HG03103 (cell line): Measurements from ENCODE around the gene KCNIP1.
"Not testable (repeated sequence)": the region's sequence is repeated elsewhere in the genome, so short reads cannot be mapped to it uniquely, and the experiment has no call there.

ENCODE experiments used
- ATAC-seq: cut with Tn5 transposase; IDR thresholded peaks from one replicate; pipeline ENCODE4 v1.9.1; 2021; ENCODE audit warnings: low read depth; ENCODE audit not compliant: unreplicated experiment

KCNIP1 gene

DNA sequence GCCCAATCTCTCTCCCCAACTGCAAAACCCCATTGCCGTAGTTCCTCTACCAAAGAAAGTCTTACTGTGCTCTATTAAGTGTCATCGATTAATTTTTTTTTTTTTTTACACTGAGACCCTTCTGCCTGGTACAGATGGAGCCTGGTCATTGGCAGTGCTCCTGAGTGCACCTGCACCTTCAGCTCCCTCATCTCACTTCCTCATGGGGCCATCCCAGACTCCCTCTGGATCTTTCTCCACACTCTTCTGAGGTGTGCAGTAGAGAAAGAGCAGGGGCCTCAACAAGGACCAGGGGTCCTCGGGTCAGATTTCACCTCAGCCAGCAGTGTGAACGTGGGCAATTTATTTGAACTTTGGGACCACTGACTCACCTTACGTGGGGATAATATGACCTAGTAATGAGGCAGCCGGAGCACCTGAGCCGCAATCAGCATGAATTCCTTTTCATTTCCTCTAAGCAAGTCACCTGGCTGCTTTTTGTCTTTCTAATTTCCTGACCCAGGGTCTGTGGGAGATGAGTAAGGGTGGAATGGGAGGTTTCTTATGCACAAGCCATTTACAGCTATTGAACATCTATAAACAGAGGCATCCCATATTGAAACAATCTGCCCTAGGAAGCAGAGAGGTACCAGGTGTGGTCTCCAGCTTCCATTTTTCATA lies 257.4 kb downstream of the KCNIP1 start:
- no peak for ATAC-seq

DNA sequence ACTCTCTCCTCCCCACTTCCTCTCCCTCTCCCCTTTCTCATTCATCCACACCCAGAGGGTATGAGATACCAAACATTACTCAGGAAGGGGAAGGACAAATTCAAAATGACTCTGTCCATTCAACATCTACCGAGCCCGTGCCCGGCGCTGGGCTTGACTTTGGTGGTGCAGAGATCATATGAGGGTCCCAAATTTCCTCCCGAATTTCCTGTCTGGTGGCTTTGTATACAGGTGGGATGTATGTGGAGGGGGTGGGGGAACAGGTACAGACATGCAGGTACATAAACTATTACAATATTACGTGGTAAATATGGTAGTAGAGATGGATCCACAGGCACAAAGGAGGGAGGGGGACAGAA lies 257.9 kb downstream of the KCNIP1 start:
- ATAC-seq, result no peak

DNA sequence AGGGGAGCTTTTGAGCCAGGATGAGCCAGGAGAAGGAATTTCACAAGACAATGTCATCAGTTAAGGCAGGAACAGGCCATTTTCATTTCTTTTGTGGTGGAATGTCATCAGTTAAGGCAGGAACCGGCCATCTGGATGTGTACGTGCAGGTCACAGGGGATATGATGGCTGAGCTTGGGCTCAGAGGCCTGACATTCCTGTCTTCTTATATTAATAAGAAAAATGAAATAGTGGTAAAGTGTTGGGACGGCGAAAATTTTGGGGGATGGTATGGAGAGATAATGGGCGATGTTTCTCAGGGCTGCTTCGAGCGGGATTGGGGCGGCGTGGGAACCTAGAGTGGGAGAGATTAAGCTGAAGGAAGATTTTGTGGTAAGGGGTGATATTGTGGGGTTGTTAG lies 258.5 kb downstream of the KCNIP1 start:
- not testable (repeated sequence) for ATAC-seq

DNA sequence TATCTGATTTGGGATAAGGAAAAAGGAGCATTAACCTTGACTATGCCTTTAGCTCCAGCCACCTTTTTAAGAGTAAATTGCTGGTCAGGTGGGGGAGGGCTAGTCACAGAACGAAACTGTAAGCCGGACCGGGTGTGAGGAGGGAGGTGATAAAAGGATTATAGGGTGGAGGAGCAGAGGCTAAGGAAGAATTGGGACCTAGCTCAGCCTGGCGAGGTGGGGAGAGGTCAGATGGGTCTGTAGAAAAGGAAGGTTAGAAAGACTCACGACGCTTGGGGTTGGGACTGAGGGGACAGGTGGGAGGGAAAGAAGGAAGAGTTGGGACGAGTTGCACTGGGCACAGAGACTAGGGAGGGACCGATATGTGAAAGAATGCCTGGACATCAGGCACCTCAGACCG lies 262.0 kb downstream of the KCNIP1 start:
- ATAC-seq, result not testable (repeated sequence)

DNA sequence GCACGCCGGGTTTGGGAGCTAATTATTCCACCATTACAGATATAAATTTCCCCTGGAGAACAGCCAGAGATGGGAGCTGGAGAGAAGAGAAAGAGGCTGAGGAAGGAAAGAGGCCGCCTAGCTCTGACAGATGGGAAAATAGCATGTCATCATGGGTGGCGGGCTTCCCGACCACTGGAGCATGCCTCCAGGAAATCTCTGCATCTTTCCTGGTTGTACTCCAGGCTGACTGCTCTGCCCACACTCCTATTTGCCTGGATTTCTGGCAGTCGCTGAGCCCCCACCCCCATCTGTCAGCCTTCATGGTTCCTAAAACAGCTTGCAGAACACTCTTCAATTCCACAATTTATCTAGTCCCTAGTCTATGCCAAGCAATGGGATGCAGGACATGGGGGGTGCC lies 265.4 kb downstream of the KCNIP1 start:
- no peak for ATAC-seq

DNA sequence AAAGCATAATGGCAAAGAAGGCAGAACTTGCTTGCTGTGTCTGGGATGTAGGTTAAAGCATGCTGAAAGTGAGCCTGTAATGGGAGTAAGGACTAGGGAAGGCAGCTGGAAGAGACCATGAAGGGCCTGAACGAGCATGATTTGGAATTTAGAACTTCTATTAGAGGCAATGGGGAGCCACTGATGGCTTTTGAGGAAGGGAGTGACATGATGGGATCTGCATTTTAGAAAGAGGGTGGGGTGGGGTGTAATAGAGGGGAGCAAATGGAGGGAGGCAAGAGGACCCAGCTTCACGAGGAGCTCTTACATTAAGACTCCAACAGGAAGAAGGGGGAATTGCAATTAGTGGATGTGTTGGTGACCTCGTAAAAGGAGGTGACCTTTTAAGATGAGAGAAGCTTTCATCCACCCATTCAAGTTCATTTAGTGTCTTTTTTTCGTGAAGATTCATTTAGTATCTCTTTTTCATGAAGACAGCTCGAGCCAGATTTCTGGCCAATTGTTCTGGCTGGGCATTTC lies 266.1 kb downstream of the KCNIP1 start:
- no peak for ATAC-seq

DNA sequence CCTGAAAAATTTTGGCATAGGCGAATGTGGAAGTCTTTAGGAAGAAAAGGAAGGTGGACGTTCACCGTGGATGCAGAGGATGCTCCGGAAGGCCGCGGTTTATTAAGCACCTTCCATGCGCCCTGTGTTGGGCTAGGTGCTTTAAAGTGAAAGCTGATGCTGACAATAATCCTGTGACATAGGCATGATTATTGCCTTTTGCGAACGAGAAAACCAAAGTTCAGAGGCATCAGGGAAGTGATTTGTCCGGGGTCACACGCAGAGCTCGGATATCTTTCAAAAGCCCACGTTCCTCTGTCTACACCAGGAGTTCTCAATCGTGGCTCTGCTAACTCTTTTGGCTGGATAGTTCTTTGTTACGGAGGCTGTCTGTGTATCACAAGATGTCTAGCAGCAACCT lies 267.7 kb downstream of the KCNIP1 start:
- ATAC-seq, result no peak

DNA sequence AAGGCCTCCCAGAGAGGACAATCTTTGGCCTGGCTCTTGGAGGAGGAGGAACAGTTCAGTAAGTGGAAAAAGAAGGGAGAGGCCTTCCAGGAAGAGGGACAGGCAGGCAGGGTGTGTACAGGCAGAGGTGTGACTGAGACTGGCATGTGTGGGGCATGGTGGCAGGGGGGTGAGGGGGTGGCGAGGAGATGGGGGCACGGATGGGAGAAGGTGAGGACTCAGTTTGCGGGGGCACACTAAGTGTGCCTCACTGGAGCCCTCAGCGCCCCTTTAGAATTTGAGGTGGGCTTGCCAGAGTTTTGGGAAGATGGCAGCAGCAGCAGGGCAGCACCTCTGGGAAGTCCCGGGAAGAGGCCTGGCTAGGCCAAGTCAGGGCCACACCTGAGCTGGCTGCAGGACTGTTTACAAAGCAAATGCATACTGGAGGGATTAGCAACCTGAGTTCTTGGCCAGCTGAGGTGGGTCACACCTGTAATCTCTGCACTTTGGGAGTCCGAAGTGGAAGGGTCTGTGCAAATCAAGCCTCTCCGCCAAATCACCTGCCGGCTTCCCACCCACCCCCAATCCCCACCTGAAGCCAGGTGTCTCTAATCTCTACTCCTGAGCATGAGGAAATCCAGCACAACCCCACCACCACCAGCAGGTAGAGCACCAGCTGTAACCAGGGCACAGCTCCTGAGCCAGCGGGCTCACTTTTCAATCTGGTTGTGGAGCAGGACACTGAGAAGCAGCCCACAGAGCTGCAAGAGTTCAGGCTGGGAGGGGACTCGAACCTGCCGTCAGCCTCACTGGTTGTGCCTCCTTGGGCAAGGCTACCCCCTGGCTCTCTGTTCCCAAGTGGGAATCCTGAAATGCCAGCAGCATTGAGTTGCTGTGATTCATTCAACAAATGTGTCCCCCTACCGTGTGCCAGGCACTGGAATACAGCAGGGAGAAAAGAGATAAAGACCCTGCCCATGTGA lies 269.5 kb downstream of the KCNIP1 start:
- no peak for ATAC-seq

DNA sequence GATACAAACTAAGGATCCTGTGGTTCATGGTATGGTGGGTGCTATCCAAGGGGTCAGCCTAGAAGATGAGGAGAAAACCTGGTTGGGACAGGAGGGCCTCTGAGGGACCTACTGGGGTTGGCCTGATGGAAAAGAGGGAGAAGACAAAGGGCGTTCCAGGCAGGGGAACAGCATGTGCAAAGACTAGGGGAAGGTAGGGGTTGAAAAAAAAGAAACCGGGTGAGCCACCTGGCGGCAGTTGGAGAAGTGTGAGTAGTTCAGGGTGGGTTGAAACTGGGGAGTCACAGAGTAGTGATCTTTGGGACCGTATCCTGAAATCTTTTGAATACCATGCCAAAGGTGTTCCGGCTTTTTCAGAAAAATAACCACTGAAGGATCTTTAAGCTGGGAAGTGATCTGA lies 271.0 kb downstream of the KCNIP1 start:
- ATAC-seq, result no peak

DNA sequence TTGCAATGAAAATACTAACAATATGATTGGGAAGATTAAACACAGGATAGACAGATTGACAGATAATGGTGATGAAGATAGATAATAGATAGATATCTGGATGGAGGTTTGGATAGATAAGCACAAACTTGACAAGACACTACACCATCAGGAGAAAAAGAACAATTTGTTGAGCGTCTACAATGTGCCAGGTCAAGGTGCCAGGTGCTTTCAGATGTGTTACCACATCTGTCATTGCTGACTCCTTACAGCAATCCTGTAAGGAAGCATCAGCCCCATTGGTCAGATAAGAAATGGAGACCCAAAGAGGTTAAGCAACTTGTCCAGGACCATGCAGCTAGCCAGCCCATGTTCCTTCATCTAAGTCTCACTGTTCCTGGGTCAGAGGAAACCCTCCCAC lies 278.1 kb downstream of the KCNIP1 start:
- no peak for ATAC-seq

DNA sequence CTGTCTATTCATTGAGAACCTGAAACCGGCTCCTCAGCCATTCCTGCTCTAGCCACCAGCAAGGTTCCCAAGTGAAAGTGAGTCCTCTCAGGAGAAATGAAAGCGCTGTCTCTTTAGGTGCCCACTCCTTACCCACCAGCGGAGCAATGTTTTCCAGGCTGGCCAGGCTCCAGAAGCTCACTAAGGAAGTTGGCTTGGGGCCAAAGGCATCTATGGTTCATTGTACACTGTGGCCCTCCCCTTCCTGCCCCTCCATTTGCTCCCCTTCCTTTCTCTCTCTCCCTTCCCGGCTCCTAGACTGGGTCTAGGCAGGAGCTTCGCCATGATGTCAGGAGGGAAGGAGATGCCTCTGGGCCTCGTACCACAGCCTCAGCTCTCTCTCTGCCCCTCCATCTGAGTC lies 278.6 kb downstream of the KCNIP1 start:
- ATAC-seq, result no peak

DNA sequence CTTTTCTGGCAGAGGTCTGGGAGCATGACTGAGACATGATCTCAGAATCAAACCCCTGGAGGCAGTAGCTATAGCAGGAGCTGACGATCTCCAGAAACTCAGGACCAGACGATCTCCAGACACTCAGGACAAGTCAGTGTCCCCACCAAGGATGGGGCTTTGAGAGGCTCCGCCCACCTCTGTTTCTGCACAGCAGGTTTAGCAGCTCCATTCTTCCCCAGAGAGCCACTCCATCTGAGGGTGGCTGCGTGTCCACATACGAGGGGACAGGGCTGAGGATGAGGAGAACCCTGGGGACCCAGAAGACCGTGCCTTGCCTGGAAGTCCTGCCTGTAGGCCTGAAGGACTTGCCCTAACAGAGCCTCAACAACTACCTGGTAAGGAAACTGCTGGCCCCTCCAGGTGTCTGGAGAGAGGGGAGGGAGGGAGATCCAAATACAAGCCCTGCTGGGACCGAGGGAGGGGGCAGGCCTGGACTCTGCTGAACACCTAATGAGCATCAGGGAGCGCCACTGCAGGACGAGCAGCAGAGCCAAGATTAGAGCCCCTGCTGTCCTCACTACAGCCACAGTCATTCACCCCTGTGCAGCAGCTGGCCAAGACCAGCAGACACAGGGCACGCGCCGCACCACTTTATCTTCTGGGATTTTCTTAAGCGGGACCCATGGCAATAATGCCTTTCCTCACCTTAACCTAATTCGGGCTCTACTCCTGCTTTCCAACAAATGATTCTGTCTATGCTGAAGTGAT lies 279.9 kb downstream of the KCNIP1 start, which contains the start of gene GABRP:
Gene GABRP (plus strand): TSS at position 228 of the 750 bp plus-strand sequence. CDS start 4,891 bp downstream, outside the sequence.
- ATAC-seq, result no peak

DNA sequence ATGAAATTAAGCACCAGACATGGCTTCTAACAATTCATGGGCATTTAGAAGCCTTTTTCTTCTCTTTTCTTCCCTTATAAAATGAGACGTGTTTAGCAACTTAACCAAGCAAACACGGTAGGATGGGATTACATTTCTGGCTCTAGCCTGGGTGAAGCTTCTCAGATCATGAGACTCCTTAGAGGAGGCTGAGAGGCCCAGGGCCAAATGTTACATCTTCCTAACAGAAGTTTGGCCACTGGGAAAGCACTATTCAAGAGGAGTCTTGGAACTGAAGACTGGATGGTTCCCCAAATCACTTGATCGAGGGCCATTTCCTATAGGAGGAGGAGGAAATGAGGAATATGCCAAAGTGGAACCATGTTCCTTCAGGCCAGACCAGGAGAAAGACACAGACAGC lies 281.6 kb downstream of the KCNIP1 start:
- no peak for ATAC-seq
